Measurements from ENCODE around the gene DDIAS. TPM values are rescaled to one million over a fixed set of nuclear protein-coding genes. Genes with fewer than 3 reads are reported as not detected.

The DDIAS gene
- total and polyA plus RNA-seq, 10 of the 15 experiments (the other 5 are each of a cell fraction or from before 2014, with no cell fraction given): 6.9 to 27.8 (median 12.9) TPM

- TF ChIP-seq PRDM15 (CRISPR knock-in tag; IDR thresholded peaks at IDR 0.05) (no peak), SPI1 (IDR thresholded peaks at IDR 0.05; ENCODE audit: borderline replicate concordance, insufficient read depth, low read depth, low read length) (no peak), ATF2 (IDR thresholded peaks at IDR 0.05; ENCODE audit: low read length) (peak; percentile 54; the same call in 1 of the 2 replicates), JUNB (IDR thresholded peaks at IDR 0.05) (peak; percentile 67), STAT1 (conservative IDR thresholded peaks at IDR 0.05) (no peak), TAF1 (IDR thresholded peaks at IDR 0.05; ENCODE audit: borderline replicate concordance, low read depth, low read length) (no peak), E4F1 (IDR thresholded peaks at IDR 0.05; ENCODE audit: borderline replicate concordance, partially characterized antibody) (no peak), SRF (IDR thresholded peaks at IDR 0.05; ENCODE audit: low read depth in 2 of 2, low read length in 2 of 2) (no peak), SMAD5 (IDR thresholded peaks at IDR 0.05; ENCODE audit: low read depth) (no peak), EP300 (IDR thresholded peaks at IDR 0.05; ENCODE audit: borderline replicate concordance in 1 of 2, control insufficient read depth in 1 of 2, low read depth in 2 of 2, low read length in 2 of 2) (peak; percentile 80 to 84; a peak in 3 of 4 replicates), CREM (IDR thresholded peaks at IDR 0.05; ENCODE audit: low read depth) (peak; percentile 50; the same call in 1 of the 2 replicates), EED (IDR thresholded peaks at IDR 0.05; ENCODE audit: low read depth) (peak; percentile 83; the same call in 1 of the 2 replicates), IRF4 (IDR thresholded peaks at IDR 0.05; ENCODE audit: low read depth, low read length) (peak; percentile 72; the same call in 1 of the 2 replicates), MTA2 (IDR thresholded peaks at IDR 0.05; ENCODE audit: low read depth) (peak; percentile 90), GATAD2B (conservative IDR thresholded peaks at IDR 0.05; ENCODE audit: low read depth) (peak; percentile 78; the same call in 1 of the 2 replicates), NFXL1 (IDR thresholded peaks at IDR 0.05; ENCODE audit: borderline replicate concordance) (no peak), BCL11A (IDR thresholded peaks at IDR 0.05; ENCODE audit: low read depth, low read length) (peak; percentile 71), YY1 (IDR thresholded peaks at IDR 0.05; ENCODE audit: low read depth, low read length) (no peak), NBN (IDR thresholded peaks at IDR 0.05) (peak; percentile 28; the same call in 1 of the 2 replicates), MTA3 (IDR thresholded peaks at IDR 0.05; ENCODE audit: borderline replicate concordance, low read length) (peak; percentile 56; the same call in 1 of the 2 replicates), BACH1 (IDR thresholded peaks at IDR 0.05; ENCODE audit: borderline replicate concordance) (no peak; the same call in 1 of the 2 replicates), NFYB (IDR thresholded peaks at IDR 0.05; ENCODE audit: insufficient read depth, low read depth, low read length) (0 out of 2 replicates have a peak, but pooled peaks have one; percentile 19), RAD21 (IDR thresholded peaks at IDR 0.05; ENCODE audit: insufficient read depth, low read depth, low read length) (0 out of 2 replicates have a peak, but pooled peaks have one; percentile 7), MYC (IDR thresholded peaks at IDR 0.05; ENCODE audit: insufficient read depth, insufficient read length, insufficient replicate concordance, low read length, severe bottlenecking) (no peak)
Measured at GRCh38 chr11:82978422-82979099, 77.0 kb downstream of the DDIAS start (continued).
